Hematopoietic multipotent progenitor cell treated with erythropoietin and hydrocortisone succinate and interleukin-3 and kit ligand, for 17 days (in vitro differentiated cells): ENCODE results near the gene NAB2.
"Not testable (repeated sequence)": the region's sequence is repeated elsewhere in the genome, so short reads cannot be mapped to it uniquely, and the experiment has no call there.

Source experiments
- DNase-seq: peaks from one replicate; pipeline ENCODE4 v3.0.0-alpha.2; 2015; ENCODE audit warnings: low spot score

NAB2 gene

DNA sequence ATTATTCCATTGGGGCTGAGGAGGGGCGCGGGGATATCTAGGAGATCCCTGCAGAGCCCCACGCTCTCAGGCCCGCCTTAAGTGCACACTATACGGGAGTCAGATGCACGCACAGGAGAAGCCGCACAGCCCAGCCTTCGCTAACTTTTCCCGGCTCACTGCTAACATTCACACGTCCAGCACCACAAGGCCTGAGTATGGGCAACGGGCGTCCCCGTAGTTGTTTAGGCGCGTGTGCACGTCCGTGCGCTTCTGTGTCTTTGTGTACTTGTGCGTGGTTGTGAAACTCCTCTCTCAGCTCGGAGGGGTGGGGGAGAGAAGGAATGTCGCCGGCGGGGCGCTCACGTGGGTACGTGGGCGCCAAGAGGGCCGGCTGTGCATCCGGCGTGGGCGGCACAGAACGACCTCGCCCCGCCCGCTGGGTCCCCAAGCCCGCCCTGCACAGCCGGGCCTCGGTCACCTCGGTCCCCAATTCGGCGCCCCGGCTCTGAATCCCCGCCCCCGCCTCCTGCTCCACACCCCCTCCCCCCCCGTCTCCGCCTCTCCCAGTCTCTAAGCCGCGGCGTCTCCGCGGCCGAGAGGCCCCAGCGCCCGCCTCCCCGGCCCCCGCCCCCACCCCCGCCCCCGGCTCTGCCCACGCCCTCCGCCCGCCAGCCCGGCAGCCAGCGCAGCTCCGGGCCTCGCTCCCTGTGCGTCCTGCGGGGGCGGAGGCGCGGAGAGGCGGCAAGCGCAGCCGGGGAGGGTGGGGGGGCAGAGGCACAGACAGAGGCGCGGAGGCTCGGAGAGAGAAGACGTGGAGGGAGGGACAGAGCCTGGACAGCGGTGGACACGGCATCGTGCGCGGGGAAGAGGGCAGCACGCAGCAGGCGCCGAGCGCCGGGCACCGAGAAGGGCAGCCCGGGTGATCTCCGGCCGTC, at the start of gene NAB2:
Gene NAB2 (plus strand): TSS at position 761 of the 917 bp plus-strand sequence. CDS start 158 bp downstream, outside the sequence.
- peak; percentile 72 for DNase-seq

GRCh38 chr12:57040211-57040610, 48.7 kb upstream of the NAB2 start:
- DNase-seq, result no peak

DNA sequence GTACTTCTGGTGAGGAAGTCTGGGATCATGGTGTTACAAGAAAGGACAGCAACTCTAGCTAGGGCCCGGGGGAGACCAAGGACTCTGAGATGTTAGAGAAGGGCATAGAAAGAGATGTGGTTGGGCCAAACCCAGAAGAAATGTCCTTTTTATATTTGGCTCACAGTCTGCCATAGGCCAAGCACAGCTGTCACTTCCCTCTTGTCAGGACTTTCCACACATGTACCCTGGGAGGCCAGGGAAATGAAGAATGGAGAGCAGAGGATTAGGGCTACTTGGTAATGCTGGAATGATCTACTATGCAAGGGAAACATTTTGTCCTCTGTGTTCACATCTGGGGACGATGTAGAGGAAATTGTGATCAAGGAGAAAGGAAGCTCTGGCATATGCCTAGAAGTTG, 48.2 kb upstream of the NAB2 start:
- DNase-seq, result no peak

DNA sequence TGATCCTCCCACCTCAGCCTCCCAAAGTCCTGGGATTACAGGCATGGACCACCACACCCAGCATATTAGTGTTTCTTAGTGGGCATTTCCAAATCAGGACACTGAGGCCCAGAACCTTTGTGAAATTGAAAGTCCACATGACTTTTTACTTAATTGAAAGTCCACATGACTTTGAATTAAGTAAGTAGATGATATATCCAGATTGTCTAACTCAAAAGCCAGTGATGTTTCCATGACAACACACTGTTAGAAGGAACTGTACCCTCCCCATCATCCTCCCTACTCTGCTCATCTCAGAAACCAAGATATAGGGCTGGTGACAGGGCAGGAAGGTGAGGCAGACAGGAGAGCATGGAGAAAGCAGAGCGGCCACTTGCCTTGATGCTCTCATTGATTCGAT, 46.2 kb upstream of the NAB2 start:
- DNase-seq, result no peak

DNA sequence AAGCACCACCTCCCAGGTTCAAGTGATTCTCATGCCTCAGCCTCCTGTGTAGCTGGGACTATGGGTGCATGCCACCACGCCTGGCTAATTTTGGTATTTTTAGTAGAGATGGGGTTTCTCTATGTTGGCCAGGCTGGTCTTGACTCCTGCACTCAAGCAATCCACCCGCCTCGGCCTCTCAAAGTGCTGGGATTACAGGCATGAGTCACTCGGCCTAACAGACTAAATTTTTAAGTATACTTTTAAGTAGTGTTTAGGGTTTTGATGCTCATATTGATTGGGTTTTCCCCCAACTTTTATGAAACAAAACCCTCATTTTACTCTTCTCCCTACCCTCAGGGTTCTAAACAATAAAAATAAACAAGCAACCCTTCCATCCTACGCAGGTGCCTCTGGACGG, 44.4 kb upstream of the NAB2 start:
- no peak for DNase-seq

DNA sequence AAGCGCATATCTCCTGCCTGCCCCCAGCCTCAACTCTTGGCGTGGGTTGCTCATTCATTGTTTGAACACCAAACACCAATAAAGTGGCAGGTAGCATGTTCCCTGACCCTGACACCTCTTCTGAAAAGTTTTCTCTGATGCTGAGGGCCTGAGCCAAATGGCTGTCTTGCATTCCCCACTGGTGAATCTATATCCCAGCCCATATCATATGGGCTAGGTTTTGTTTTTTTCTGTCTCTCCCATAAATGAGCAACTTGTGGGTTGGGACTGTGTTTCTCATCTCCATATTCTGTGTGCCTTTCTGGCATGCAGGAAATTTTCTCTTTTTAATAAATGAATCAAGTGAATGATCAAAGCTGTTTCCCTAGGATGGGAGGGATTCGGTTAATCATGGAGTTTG, 44.0 kb upstream of the NAB2 start:
- no peak for DNase-seq

GRCh38 chr12:57046086-57046791, 42.7 kb upstream of the NAB2 start:
- DNase-seq, result no peak

GRCh38 chr12:57046947-57047890, 41.7 kb upstream of the NAB2 start:
- DNase-seq, result no peak

GRCh38 chr12:57047981-57048380, 40.9 kb upstream of the NAB2 start:
- no peak for DNase-seq

DNA sequence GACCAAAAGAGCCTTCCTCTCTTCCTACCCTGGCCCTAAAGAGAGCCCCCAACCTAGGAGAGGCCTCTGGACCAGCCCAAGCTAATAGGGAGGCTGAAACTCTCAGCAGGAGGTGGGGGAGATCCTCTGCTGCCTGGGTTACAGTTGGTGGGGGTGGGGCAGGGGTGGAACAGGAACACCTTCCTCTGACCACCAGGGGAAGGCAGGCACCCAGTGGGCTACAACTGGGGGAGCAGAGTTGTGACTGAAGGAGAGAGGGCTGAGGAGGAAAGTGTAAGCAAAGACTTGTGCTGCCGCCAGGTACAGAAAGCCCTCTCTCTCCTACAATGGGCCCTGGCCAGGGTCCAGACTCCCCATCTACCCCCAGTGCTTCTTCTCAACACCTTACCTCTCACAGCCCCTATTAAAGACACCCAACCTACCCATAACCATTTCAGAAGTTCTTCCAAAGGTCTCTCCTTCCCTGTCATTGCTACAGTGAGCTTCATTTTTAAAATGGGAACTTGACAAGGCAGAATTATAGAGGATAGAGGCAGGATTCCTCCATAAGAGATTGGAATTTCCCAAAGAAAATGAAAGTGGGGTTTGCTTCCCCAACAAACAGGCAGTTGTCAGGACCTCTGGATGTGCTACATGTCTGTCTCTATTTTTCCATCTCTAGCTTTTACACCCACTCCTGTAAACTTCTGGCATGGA, 40.3 kb upstream of the NAB2 start:
- DNase-seq, result no peak

- no peak for DNase-seq
Measured at GRCh38 chr12:57049119-57049446, 39.8 kb upstream of the NAB2 start.

- no peak for DNase-seq
Measured at GRCh38 chr12:57049890-57050289, 39.0 kb upstream of the NAB2 start, which contains the start of gene MYO1A. Gene MYO1A (minus strand): TSS chr12:57050129. CDS start chr12:57048323, 1,806 bp downstream.

DNA sequence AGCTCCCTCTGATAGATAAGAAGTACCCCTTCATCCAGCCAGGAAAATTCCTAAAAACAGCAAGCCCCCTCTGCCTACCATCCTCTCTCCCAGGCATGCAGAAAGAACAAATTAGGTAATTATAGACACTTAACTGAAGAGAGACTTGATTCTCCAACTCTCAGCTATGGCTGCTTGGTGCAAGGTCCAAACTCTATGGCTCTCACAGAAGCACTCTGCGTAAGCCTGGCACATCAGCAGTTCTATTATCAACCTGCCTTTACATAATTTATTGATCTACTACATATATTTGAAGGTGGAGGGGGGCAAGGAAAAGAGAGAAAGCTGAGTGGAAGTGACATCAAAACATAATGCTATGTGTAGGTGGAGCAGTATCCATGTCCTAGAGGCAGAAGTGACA, 37.9 kb upstream of the NAB2 start:
- no peak for DNase-seq

- DNase-seq, result not testable (repeated sequence)
Measured at GRCh38 chr12:57053146-57053545, 35.8 kb upstream of the NAB2 start.

DNA sequence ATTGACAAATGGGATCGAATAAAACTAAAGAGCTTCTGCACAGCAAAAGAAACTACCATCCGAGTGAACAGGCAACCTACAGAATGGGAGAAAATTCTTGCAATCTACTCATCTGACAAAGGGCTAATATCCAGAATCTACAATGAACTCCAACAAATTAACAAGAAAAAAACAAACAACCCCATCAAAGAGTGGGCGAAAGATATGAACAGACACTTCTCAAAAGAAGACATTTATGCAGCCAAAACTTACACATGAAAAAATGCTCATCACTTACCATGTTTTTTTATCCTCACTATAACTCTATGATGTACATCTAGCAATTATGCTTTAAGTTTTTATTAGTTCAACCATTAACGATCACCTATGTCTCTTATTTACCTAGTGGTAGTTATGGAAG, 35.0 kb upstream of the NAB2 start:
- DNase-seq, result not testable (repeated sequence)

GRCh38 chr12:57055824-57056223, 33.1 kb upstream of the NAB2 start:
- DNase-seq, result no peak

DNA sequence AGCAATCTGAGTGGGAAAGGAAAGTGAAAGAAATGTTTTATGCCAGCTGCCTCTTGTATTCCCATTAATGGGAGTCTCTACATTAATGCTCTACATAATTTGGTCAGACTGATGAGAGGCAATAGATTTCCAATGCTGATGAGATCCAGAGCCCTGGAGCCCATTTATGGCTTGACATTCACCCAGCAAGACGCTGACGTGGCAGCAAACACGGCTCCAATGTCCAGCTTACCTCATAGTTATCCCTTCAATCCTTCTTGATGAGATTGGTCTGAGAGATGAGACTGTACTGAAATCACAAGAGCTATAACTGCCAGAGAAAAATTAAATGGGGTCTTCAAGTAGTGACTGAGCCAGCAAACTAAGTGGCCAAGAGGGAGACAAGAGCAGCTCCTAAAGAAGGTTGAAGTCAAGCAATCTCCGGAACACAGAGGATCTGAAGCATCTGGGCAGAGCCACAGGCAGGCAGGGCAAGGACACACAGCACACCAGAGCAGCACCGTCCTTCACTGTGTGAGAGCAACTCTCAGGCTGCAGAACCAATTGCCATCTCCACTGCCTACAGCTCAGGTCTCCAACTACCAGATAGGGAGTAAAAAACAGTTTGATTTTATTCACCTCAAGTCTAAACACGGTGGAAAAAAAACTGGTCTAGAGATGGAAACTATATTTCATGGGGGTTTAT, 31.7 kb upstream of the NAB2 start:
- no peak for DNase-seq

- DNase-seq, result no peak
Measured at GRCh38 chr12:57058454-57058853, 30.5 kb upstream of the NAB2 start.

DNA sequence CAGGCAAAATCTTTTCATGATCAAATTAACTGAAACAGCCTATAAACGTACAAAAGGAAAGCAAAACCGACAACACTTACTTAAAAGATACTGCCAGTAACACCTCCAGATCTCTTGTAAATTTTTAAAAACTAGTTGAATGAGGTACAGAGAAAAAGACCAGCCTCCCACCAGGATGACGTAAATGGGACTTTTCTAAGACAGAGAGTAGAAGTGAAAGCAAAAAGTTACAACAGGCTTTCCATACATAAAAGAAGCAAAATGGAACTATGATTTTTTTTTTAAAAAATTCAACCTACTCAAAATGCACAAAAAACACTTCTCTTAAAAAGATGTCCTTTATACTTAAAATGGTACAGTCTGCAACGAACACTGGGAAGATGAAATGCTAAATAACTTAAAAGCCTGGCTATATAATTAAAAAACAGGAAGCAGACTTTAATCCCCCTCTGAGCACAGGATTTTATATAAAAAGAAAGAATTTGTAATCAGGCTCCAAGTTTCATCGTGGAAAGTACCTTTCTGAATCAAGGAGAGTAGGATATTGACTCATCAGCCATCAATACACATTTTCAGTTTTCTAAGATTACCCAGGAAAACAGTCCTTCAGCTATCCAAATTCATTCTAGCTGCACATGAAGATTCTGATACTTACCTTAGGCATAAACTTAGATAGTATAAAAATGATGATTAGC, 24.8 kb upstream of the NAB2 start:
- DNase-seq, result no peak

DNA sequence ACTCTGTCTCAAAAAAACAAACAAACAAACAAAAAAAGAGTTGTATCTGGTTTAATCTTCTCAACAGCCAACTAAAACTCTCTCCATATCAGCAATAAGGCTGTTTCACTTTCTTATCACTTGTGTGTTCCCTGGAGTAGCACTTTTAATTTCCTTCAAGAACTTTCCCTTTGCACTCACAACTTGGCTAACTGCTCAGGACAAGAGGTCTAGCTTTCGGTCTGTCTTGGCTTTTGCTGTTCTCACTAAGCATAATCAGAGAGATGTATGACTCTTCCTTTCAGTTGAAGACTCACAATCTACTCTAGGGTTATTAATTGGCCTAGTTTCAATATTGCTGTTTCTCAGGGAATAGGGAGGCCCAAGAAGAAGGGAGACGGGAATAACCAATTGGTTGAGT, 22.7 kb upstream of the NAB2 start:
- no peak for DNase-seq
